ENCODE measurements around the gene IPO9.
"Not testable (repeated sequence)": the region's sequence is repeated elsewhere in the genome, so short reads cannot be mapped to it uniquely, and the experiment has no call there.

The IPO9 gene

GRCh38 chr1:201810466-201811216 lies 18.3 kb upstream of the IPO9 start:
- DNase-seq: no peak

GRCh38 chr1:201813226-201813625 lies 15.7 kb upstream of the IPO9 start:
- no peak for DNase-seq

- DNase-seq: no peak
Measured at GRCh38 chr1:201816309-201816854, 12.6 kb upstream of the IPO9 start.

- no peak for DNase-seq
Measured at GRCh38 chr1:201818971-201819750, 9.8 kb upstream of the IPO9 start.

GRCh38 chr1:201820413-201820812 lies 8.5 kb upstream of the IPO9 start:
- no peak for DNase-seq

- no peak for DNase-seq
Measured at GRCh38 chr1:201825245-201825644, 3.7 kb upstream of the IPO9 start.

- no peak for DNase-seq
Measured at GRCh38 chr1:201826830-201827229, 2.1 kb upstream of the IPO9 start.

GRCh38 chr1:201827321-201828216 lies 1.4 kb upstream of the IPO9 start:
- DNase-seq: no peak

- no peak for DNase-seq
Measured at GRCh38 chr1:201828217-201828819, 639 bp upstream of the IPO9 start.

- no peak for DNase-seq
Measured at GRCh38 chr1:201831371-201831770, 2.4 kb downstream of the IPO9 start.

- no peak for DNase-seq
Measured at GRCh38 chr1:201834621-201835020, 5.7 kb downstream of the IPO9 start.

- DNase-seq: no peak
Measured at GRCh38 chr1:201838381-201838780, 9.4 kb downstream of the IPO9 start.

GRCh38 chr1:201839089-201839488 lies 10.1 kb downstream of the IPO9 start:
- DNase-seq: not testable (repeated sequence)

- no peak for DNase-seq
Measured at GRCh38 chr1:201840055-201840454, 11.1 kb downstream of the IPO9 start.

- no peak for DNase-seq
Measured at GRCh38 chr1:201840490-201840889, 11.5 kb downstream of the IPO9 start.

GRCh38 chr1:201841265-201841912 lies 12.4 kb downstream of the IPO9 start:
- peak; percentile 3 to 21 for DNase-seq

- peak; percentile 27 to 65 for DNase-seq
Measured at GRCh38 chr1:201842472-201843027, 13.6 kb downstream of the IPO9 start.

GRCh38 chr1:201845331-201846083 lies 16.6 kb downstream of the IPO9 start:
- DNase-seq: no peak

GRCh38 chr1:201847150-201847549 lies 18.2 kb downstream of the IPO9 start:
- no peak for DNase-seq

GRCh38 chr1:201848230-201848629 lies 19.3 kb downstream of the IPO9 start:
- no peak for DNase-seq

Data from AML-193 (cell line).